GM12891 (cell line): ENCODE data around the gene COQ9.

Experiments used
- POLR2A ChIP-seq: IDR thresholded peaks from 2 replicates; pipeline ENCODE4 v1.6.1; 2011; ENCODE audit warnings: low read depth, low read length, control low read depth
- POLR2AphosphoS5 ChIP-seq: IDR thresholded peaks from 2 replicates; pipeline ENCODE4 v1.6.1; 2011; ENCODE audit warnings: low read depth, low read length, control low read depth

DNA sequence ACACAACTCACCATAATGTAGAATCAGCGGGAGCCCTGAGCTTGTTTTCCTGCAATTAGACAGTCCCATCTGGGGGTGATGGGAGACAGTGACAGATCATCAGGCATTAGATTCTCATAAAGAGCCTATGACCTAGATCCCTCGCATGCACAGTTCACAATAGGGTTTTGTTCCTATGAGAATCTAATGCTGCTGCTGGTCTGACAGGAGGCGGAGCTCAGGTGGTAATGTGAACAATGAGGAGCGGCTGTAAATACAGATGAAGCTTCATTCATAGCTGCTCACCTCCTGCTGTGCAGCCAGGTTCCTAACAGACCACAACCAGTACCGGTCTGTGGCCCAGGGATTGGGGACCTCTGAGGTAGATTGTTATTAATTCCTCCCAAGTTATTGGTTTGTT is 42.0 kb downstream of the COQ9 start:
- no peak for TF ChIP-seq POLR2AphosphoS5
- no peak for TF ChIP-seq POLR2A
